GM12878 (cell line): Measurements from ENCODE around the gene TRIOBP. TPM values are rescaled to one million over a fixed set of nuclear protein-coding genes. Genes with fewer than 3 reads are reported as not detected.

Experiments used
- ATAC-seq: fragments of 200-7000 bp; cut with Tn5 transposase; 3 replicates; pipeline ENCODE4 v1.9.1; 2020; ENCODE audit warnings: mild to moderate bottlenecking, moderate library complexity
- BruUV-seq: library from RNA; stranded (reverse); fragments of 400-500 nt; replicated peaks from 2 replicates; lab custom pipeline; 2021; lab: Mats Ljungman, UMichigan
- CTCF ChIA-PET: fragments of 300-600 bp; sonication (Branson Sonifier 250); formaldehyde crosslinking; extraction: SDS; loops from one replicate; lab custom pipeline; 2021; ENCODE audit warnings: inconsistent platforms; lab: Yijun Ruan, JAX
- POLR2A ChIA-PET: fragments of 350-600 bp; formaldehyde crosslinking; extraction: SDS; loops from one replicate; lab custom pipeline; 2021; ENCODE audit warnings: inconsistent platforms; lab: Charles Lee
- RAD21 ChIA-PET: fragments of 300-600 bp; sonication (Branson Sonifier 250); formaldehyde crosslinking; loops from one replicate; lab custom pipeline; 2023; ENCODE audit warnings: antibody characterized with exemption; ENCODE audit not compliant: unreplicated experiment; lab: Charles Lee
- SMC1A ChIA-PET: fragments of 300-600 bp; sonication (Branson Sonifier 250); formaldehyde crosslinking; loops from one replicate; lab custom pipeline; 2023; ENCODE audit not compliant: unreplicated experiment, uncharacterized antibody; lab: Charles Lee
- DNase-seq: peaks from one replicate; pipeline ENCODE4 v3.0.0-alpha.2; 2011; ENCODE audit warnings: low read depth, low spot score
- FAIRE-seq: peaks from 3 replicates; lab custom pipeline; 2011; peaks lifted over from hg19 to GRCh38; lab: Jason Lieb, UNC
- H2AFZ ChIP-seq: 2 replicates; pipeline ENCODE4 v1.6.0; 2011; ENCODE audit warnings: low read depth, low read length, control low read depth; ENCODE audit not compliant: control insufficient read depth
- H3K27ac ChIP-seq: 2 replicates; pipeline ENCODE4 v1.5.1; 2011; ENCODE audit warnings: control low read depth; ENCODE audit not compliant: control insufficient read depth, insufficient read depth
- H3K27me3 ChIP-seq, 2 experiments: replicated peaks in 1 of 2; 2 replicates each; pipeline versions ENCODE4 v1.6.0 to v1.6.1; 2011; ENCODE audit warnings: low read length in 1 of 2; ENCODE audit not compliant: control insufficient read depth in 2 of 2, insufficient read depth in 2 of 2
- H3K36me3 ChIP-seq, 2 experiments: 2 replicates each; pipeline ENCODE4 v1.5.1; 2011; ENCODE audit warnings: low read length in 1 of 2; ENCODE audit not compliant: control insufficient read depth in 2 of 2, insufficient read depth in 2 of 2
- H3K4me1 ChIP-seq: 2 replicates; pipeline ENCODE4 v1.6.1; 2011; ENCODE audit warnings: mild to moderate bottlenecking, low read length, moderate library complexity, mixed read lengths; ENCODE audit not compliant: control insufficient read depth, insufficient read depth
- H3K4me2 ChIP-seq: 2 replicates; pipeline ENCODE4 v1.6.0; 2011; ENCODE audit warnings: control low read depth; ENCODE audit not compliant: control insufficient read depth, insufficient read depth
- H3K4me3 ChIP-seq: fragments of 200-600 bp; sonication (generic); 2 replicates; pipeline ENCODE4 v1.5.1; 2016
- H3K79me2 ChIP-seq: 2 replicates; pipeline ENCODE4 v1.6.0; 2011; ENCODE audit warnings: low read length; ENCODE audit not compliant: control insufficient read depth, insufficient read depth
- H3K9ac ChIP-seq: 2 replicates; pipeline ENCODE4 v1.8.0; 2011; ENCODE audit warnings: low read length, control low read depth, mixed read lengths; ENCODE audit not compliant: control insufficient read depth, insufficient read depth
- H3K9me3 ChIP-seq: replicated peaks from 3 replicates; pipeline ENCODE4 v1.5.1; 2011; ENCODE audit warnings: mild to moderate bottlenecking, low read length; ENCODE audit not compliant: control insufficient read depth, insufficient read depth
- H4K20me1 ChIP-seq: 2 replicates; pipeline ENCODE4 v1.6.0; 2011; ENCODE audit not compliant: control insufficient read depth, insufficient read depth
- DPF2 ChIP-seq: fragments of 450-650 bp; IDR thresholded peaks from 2 replicates; pipeline ENCODE4 v1.6.1; 2017; ENCODE audit warnings: mild to moderate bottlenecking
- POLR2AphosphoS5 ChIP-seq: IDR thresholded peaks from 2 replicates; pipeline ENCODE4 v1.6.1; 2011; ENCODE audit warnings: mild to moderate bottlenecking, low read length, inconsistent platforms
- SREBF1 ChIP-seq: IDR thresholded peaks from 2 replicates; pipeline ENCODE4 v1.6.1; 2012; ENCODE audit warnings: mild to moderate bottlenecking, low read length
- TARDBP ChIP-seq: IDR thresholded peaks from 2 replicates; pipeline ENCODE4 v1.6.1; 2016; ENCODE audit warnings: borderline replicate concordance
- WGBS: methylation state at CpG from one replicate; pipeline ENCODE4 v1.1.6; 2016; ENCODE audit warnings: low lambda C conversion rate; ENCODE audit not compliant: insufficient replicate concordance, insufficient coverage; ENCODE audit errors: missing lambda C conversion rate; 5-methylcytosine and 5-hydroxymethylcytosine counted together
- in situ Hi-C: fragments of 300-500 bp; cut with MboI; formaldehyde crosslinking; loops from 9 replicates; pipeline ENCODE4 v1.14.3; 2018; ENCODE audit warnings: mixed read lengths
- intact Hi-C: fragments of 100-400 bp; cut with micrococcal nuclease; formaldehyde crosslinking; loops from one replicate; pipeline ENCODE4 v1.14.2; 2022; ENCODE audit not compliant: unreplicated experiment
- polyA plus RNA-seq, 11 experiments: library from polyadenylated mRNA; depleted of rRNA in 4 of 11; unstranded in 6 of 11; stranded (reverse) in 5 of 11; fragments of >200 nt; fragmentation: Nextera tagmentation in 4 of 11; fragmentation: Illumina TruSeq in 1 of 11; extraction: Ambion mirVana in 4 of 11; extraction: Trizol in 1 of 11; gene quantifications; 1 replicate in 1 of 11; 2 replicates in 10 of 11; pipeline versions ENCODE4 v1.2.1 to v1.2.3, GENCODE V29; 2011 to 2016; ENCODE audit warnings: inconsistent platforms in 2 of 11, missing spikeins in 2 of 11, low read depth in 1 of 11
- total RNA-seq, 4 experiments: library from RNA; depleted of rRNA in 3 of 4; stranded (reverse); fragments of >200 nt in 3 of 4; fragmentation: Illumina TruSeq in 1 of 4; extraction: Trizol in 1 of 4; gene quantifications; 2 replicates each; pipeline versions ENCODE4 v1.2.1 to v1.2.3, GENCODE V29; 2013 to 2021
- TF ChIP-seq, protein P1 (sequence below): fragments of 450-650 bp; IDR thresholded peaks from 2 replicates; pipeline ENCODE4 v1.6.1; 2017; ENCODE audit warnings: mild to moderate bottlenecking, low read depth, inconsistent platforms; ENCODE audit not compliant: poor library complexity, severe bottlenecking
- TF ChIP-seq, protein P2 (sequence below), 3 experiments: IDR thresholded peaks in 2 of 3; conservative IDR thresholded peaks in 1 of 3; 2 replicates each; pipeline ENCODE4 v1.5.1; 2011; ENCODE audit warnings: low read depth in 3 of 3, low read length in 3 of 3, mild to moderate bottlenecking in 3 of 3, control low read depth in 2 of 3, moderate library complexity in 2 of 3, inconsistent platforms in 1 of 3, mixed read lengths in 1 of 3; ENCODE audit not compliant: control insufficient read depth in 2 of 3, insufficient read depth in 1 of 3; ENCODE audit errors: extremely low read depth in 1 of 3
- TF ChIP-seq, protein P3 (sequence below): fragments of 450-650 bp; IDR thresholded peaks from 2 replicates; pipeline ENCODE4 v1.6.1; 2016; ENCODE audit warnings: mild to moderate bottlenecking
- TF ChIP-seq, protein P4 (sequence below): IDR thresholded peaks from 2 replicates; pipeline ENCODE4 v1.6.1; 2012; ENCODE audit warnings: low read depth, low read length, improper control_type of control experiment
- TF ChIP-seq, protein P5 (sequence below): fragments of 450-650 bp; formaldehyde crosslinking; IDR thresholded peaks from 2 replicates; pipeline ENCODE4 v1.4.0; 2022; ENCODE audit warnings: mild to moderate bottlenecking, moderate library complexity

The TRIOBP gene
- total and polyA plus RNA-seq, 10 of the 15 experiments (the other 5 are each of a cell fraction or from before 2014, with no cell fraction given): 0.21 to 23.6 (median 11.9) TPM

DNA sequence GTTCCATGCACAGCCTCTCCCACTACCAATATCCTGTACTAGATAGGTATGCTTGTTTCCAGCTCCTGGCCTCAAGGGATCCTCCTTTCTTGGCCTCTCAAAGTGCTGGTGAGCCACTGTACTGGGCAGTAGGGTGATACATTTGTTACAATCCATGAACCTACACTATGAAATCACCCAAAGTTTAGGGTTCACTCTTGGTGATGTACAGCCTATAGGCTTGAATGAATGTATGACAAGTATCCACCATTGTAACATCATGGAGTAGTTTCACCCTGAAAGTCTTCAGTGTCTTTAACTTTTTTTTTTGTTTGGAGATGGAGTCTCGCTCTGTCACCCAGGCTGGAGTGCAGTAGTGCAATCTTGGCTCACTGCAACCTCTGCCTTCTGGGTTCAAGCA lies 31.8 kb downstream of the TRIOBP start (continued):
- TF ChIP-seq, protein P1, sequence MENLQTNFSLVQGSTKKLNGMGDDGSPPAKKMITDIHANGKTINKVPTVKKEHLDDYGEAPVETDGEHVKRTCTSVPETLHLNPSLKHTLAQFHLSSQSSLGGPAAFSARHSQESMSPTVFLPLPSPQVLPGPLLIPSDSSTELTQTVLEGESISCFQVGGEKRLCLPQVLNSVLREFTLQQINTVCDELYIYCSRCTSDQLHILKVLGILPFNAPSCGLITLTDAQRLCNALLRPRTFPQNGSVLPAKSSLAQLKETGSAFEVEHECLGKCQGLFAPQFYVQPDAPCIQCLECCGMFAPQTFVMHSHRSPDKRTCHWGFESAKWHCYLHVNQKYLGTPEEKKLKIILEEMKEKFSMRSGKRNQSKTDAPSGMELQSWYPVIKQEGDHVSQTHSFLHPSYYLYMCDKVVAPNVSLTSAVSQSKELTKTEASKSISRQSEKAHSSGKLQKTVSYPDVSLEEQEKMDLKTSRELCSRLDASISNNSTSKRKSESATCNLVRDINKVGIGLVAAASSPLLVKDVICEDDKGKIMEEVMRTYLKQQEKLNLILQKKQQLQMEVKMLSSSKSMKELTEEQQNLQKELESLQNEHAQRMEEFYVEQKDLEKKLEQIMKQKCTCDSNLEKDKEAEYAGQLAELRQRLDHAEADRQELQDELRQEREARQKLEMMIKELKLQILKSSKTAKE: no peak
- TF ChIP-seq TARDBP (no peak), SREBF1 (no peak), POLR2AphosphoS5 (no peak)

DNA sequence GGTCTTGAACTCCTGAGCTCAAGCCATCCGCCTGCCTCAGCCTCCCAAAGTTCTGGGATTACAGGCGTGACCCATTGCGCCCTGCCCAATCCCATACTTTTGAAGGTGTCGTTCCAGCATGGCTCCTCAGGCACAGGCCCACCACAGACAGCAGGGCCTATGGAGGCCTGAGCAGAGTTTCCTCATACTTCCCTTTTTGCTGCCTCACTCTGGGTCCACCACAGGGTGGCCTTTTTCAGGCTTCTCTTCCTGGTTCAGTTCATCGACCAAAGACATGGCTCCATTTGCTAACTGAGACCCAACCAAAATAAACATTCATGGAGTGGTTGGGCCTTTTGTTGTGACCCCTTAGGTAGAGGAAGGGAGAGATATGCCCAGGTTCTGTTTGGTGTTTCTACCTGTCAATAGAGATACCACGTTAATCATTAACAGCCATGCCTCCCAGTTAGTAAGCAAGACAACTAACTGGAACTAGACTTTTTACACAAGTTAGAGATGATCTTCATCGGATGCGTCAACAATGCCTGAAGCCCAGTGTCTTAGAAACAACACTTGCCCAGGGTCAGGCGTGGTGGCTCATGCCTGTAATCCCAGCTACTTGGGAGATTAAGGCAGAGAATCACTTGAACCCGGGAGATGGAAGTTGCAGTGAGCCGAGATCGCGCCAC lies 35.1 kb downstream of the TRIOBP start:
- H4K20me1 ChIP-seq: no peaks in the 10 kb centered on the region
- no peaks in the 10 kb centered on the region for H3K27me3 ChIP-seq
- CTCF ChIA-PET: interaction anchor here (0.9 to 4.7 kb wide), 2 partner anchors 13 to 89 kb away, joined by 3 to 17 read pairs; no protein-coding TSS in a partner anchor
- H2AFZ ChIP-seq: peak overlapping the region; percentile 16
- no peaks in the 10 kb centered on the region for H3K79me2 ChIP-seq
- RAD21 ChIA-PET: no interaction called here
- SMC1A ChIA-PET: no interaction called here
- ATAC-seq (peak; percentile 92), DNase-seq (no peak), FAIRE-seq (no peak)
- no peak overlapping the region for H3K4me3 ChIP-seq
- no peak overlapping the region for H3K4me2 ChIP-seq
- POLR2A ChIA-PET: interaction anchor here (0.6 to 1.0 kb wide), 6 partner anchors 12 to 460 kb away, joined by 3 to 6 read pairs (median 4); no protein-coding TSS in a partner anchor
- intact Hi-C loops: no loop called here
- no TSS peak for BruUV-seq
- H3K9ac ChIP-seq: no peak overlapping the region
- H3K4me1 ChIP-seq: no peaks in the 10 kb centered on the region
- in situ Hi-C loops: no loop called here
- H3K36me3 ChIP-seq: no peaks in the 10 kb centered on the region
- 79% methylated on average over 10 of the region's 13 CpGs for WGBS
- H3K9me3 ChIP-seq: no peaks in the 10 kb centered on the region
- no peak overlapping the region for H3K27ac ChIP-seq
- TF ChIP-seq, protein P2, sequence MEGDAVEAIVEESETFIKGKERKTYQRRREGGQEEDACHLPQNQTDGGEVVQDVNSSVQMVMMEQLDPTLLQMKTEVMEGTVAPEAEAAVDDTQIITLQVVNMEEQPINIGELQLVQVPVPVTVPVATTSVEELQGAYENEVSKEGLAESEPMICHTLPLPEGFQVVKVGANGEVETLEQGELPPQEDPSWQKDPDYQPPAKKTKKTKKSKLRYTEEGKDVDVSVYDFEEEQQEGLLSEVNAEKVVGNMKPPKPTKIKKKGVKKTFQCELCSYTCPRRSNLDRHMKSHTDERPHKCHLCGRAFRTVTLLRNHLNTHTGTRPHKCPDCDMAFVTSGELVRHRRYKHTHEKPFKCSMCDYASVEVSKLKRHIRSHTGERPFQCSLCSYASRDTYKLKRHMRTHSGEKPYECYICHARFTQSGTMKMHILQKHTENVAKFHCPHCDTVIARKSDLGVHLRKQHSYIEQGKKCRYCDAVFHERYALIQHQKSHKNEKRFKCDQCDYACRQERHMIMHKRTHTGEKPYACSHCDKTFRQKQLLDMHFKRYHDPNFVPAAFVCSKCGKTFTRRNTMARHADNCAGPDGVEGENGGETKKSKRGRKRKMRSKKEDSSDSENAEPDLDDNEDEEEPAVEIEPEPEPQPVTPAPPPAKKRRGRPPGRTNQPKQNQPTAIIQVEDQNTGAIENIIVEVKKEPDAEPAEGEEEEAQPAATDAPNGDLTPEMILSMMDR (IDR thresholded peaks at IDR 0.05 in 2 of 3, conservative IDR thresholded peaks at IDR 0.05 in 1 of 3; ENCODE audit: control insufficient read depth in 2 of 3, extremely low read depth in 1 of 3, insufficient read depth in 1 of 3, low read depth in 3 of 3, low read length in 3 of 3): peak in 2 of 3 experiments; percentile 15 to 22; a peak in 1 of 6 replicates
- TF ChIP-seq DPF2: no peak
- TF ChIP-seq, protein P3, sequence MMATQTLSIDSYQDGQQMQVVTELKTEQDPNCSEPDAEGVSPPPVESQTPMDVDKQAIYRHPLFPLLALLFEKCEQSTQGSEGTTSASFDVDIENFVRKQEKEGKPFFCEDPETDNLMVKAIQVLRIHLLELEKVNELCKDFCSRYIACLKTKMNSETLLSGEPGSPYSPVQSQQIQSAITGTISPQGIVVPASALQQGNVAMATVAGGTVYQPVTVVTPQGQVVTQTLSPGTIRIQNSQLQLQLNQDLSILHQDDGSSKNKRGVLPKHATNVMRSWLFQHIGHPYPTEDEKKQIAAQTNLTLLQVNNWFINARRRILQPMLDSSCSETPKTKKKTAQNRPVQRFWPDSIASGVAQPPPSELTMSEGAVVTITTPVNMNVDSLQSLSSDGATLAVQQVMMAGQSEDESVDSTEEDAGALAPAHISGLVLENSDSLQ: peak; percentile 34; the same call in 1 of the 2 replicates
- TF ChIP-seq, protein P4, sequence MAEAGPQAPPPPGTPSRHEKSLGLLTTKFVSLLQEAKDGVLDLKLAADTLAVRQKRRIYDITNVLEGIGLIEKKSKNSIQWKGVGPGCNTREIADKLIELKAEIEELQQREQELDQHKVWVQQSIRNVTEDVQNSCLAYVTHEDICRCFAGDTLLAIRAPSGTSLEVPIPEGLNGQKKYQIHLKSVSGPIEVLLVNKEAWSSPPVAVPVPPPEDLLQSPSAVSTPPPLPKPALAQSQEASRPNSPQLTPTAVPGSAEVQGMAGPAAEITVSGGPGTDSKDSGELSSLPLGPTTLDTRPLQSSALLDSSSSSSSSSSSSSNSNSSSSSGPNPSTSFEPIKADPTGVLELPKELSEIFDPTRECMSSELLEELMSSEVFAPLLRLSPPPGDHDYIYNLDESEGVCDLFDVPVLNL: no peak
- TF ChIP-seq, protein P5, sequence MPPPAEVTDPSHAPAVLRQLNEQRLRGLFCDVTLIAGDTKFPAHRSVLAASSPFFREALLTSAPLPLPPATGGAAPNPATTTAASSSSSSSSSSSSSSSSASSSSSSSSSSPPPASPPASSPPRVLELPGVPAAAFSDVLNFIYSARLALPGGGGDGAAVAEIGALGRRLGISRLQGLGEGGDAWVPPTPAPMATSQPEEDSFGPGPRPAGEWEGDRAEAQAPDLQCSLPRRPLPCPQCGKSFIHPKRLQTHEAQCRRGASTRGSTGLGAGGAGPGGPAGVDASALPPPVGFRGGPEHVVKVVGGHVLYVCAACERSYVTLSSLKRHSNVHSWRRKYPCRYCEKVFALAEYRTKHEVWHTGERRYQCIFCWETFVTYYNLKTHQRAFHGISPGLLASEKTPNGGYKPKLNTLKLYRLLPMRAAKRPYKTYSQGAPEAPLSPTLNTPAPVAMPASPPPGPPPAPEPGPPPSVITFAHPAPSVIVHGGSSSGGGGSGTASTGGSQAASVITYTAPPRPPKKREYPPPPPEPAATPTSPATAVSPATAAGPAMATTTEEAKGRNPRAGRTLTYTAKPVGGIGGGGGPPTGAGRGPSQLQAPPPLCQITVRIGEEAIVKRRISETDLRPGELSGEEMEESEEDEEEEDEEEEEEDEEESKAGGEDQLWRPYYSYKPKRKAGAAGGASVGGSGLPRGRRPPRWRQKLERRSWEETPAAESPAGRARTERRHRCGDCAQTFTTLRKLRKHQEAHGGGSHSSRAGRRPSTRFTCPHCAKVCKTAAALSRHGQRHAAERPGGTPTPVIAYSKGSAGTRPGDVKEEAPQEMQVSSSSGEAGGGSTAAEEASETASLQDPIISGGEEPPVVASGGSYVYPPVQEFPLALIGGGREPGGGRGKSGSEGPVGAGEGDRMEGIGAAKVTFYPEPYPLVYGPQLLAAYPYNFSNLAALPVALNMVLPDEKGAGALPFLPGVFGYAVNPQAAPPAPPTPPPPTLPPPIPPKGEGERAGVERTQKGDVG (CRISPR knock-in tag): no peak
